HCT116 (cell line): Measurements from ENCODE around the gene CD163. TPM values are rescaled to one million over a fixed set of nuclear protein-coding genes. Genes with fewer than 3 reads are reported as not detected.

Experiments
- ATAC-seq: fragments of 200-7000 bp; cut with Tn5 transposase; 2 replicates; pipeline ENCODE4 v1.9.1; 2020; ENCODE audit warnings: mild to moderate bottlenecking, moderate library complexity
- BruUV-seq: library from RNA; stranded (reverse); fragments of 400-500 nt; replicated peaks from 2 replicates; lab custom pipeline; 2021; lab: Mats Ljungman, UMichigan
- CTCF ChIA-PET: fragments of 300-600 bp; sonication (Branson Sonifier 250); formaldehyde crosslinking; loops from one replicate; lab custom pipeline; 2021; ENCODE audit warnings: antibody characterized with exemption; lab: Charles Lee
- POLR2A ChIA-PET: fragments of 300-600, 350-600 bp; sonication (Branson Sonifier 250); formaldehyde crosslinking; loops from one replicate; lab custom pipeline; 2021; ENCODE audit warnings: antibody characterized with exemption; lab: Charles Lee
- RAD21 ChIA-PET, 2 experiments: fragments of 300-600 bp; sonication (Branson Sonifier 250); formaldehyde crosslinking; loops; one replicate each; lab custom pipeline; 2023; ENCODE audit warnings: low total read pairs in 2 of 2; ENCODE audit not compliant: uncharacterized antibody in 2 of 2, unreplicated experiment in 2 of 2, low non-redundant PET in 1 of 2; lab: Charles Lee
- DNase-seq: peaks from one replicate; pipeline ENCODE4 v3.0.0-alpha.2; 2010; ENCODE audit warnings: low read depth, low spot score
- H2AFZ ChIP-seq: fragments of 200-600 bp; shearing (Covaris generic), sonication (generic); 2 replicates; pipeline ENCODE4 v1.6.1; 2017; ENCODE audit warnings: low read depth, mixed run types, mixed read lengths, antibody characterized with exemption, low read length; ENCODE audit not compliant: poor library complexity, severe bottlenecking
- H3K27ac ChIP-seq: 2 replicates; pipeline ENCODE4 v1.5.1; 2012; ENCODE audit warnings: low read depth, low read length
- H3K27me3 ChIP-seq: fragments of 200-600 bp; sonication (generic); 2 replicates; pipeline ENCODE4 v1.6.1; 2016; ENCODE audit warnings: mixed run types, low read length, mixed read lengths; ENCODE audit not compliant: insufficient read depth
- H3K36me3 ChIP-seq, 2 experiments: fragments of 200-500 bp in 1 of 2; fragments of 200-600 bp in 1 of 2; sonication (Bioruptor generic) in 1 of 2; sonication (generic) in 1 of 2; 2 replicates each; pipeline versions ENCODE4 v1.5.1 to v1.6.1; 2014 to 2016; ENCODE audit warnings: low read length in 2 of 2, inconsistent platforms in 1 of 2, mixed read lengths in 1 of 2, mixed run types in 1 of 2; ENCODE audit not compliant: insufficient read depth in 2 of 2, control insufficient read depth in 1 of 2
- H3K4me1 ChIP-seq, 2 experiments: fragments of 200-600 bp in 1 of 2; sonication (generic) in 1 of 2; 2 replicates each; pipeline versions ENCODE4 v1.5.1 to v1.6.1; 2012 to 2017; ENCODE audit warnings: low read length in 2 of 2, inconsistent platforms in 1 of 2, mild to moderate bottlenecking in 1 of 2, mixed read lengths in 1 of 2, mixed run types in 1 of 2, moderate library complexity in 1 of 2; ENCODE audit not compliant: insufficient read depth in 2 of 2, control insufficient read depth in 1 of 2
- H3K4me2 ChIP-seq: fragments of 200-600 bp; sonication (generic); 2 replicates; pipeline ENCODE4 v1.6.1; 2017; ENCODE audit warnings: mixed run types, low read length, mixed read lengths
- H3K4me3 ChIP-seq, 2 experiments: fragments of 200-600 bp in 1 of 2; sonication (generic) in 1 of 2; replicated peaks in 1 of 2; 2 replicates each; pipeline ENCODE4 v1.5.1; 2011 to 2016; ENCODE audit warnings: low read length in 2 of 2, control low read depth in 1 of 2, low read depth in 1 of 2, mild to moderate bottlenecking in 1 of 2, mixed read lengths in 1 of 2, mixed run types in 1 of 2
- H3K79me2 ChIP-seq: fragments of 200-600 bp; sonication (generic); 2 replicates; pipeline ENCODE4 v1.6.1; 2017; ENCODE audit warnings: mild to moderate bottlenecking, mixed run types, low read length, moderate library complexity, mixed read lengths; ENCODE audit not compliant: insufficient read depth
- H3K9ac ChIP-seq: fragments of 200-600 bp; sonication (generic); 2 replicates; pipeline ENCODE4 v1.6.1; 2016; ENCODE audit warnings: low read length, mixed read lengths
- H3K9me2 ChIP-seq: fragments of 200-600 bp; sonication (generic), shearing (Covaris generic); 2 replicates; pipeline ENCODE4 v1.6.1; 2017; ENCODE audit warnings: mixed run types, mild to moderate bottlenecking, moderate library complexity; ENCODE audit not compliant: insufficient read depth
- H3K9me3 ChIP-seq, 2 experiments: fragments of 200-500 bp in 1 of 2; fragments of 200-600 bp in 1 of 2; sonication (Bioruptor generic) in 1 of 2; sonication (generic) in 1 of 2; 2 replicates each; pipeline ENCODE4 v1.6.1; 2014 to 2017; ENCODE audit warnings: low read length in 2 of 2, mixed read lengths in 2 of 2, inconsistent platforms in 1 of 2, low read depth in 1 of 2, mild to moderate bottlenecking in 1 of 2, mixed run types in 1 of 2, moderate library complexity in 1 of 2; ENCODE audit not compliant: control insufficient read depth in 1 of 2, insufficient read depth in 1 of 2
- H4K20me1 ChIP-seq: fragments of 200-600 bp; sonication (generic), shearing (Covaris generic); 2 replicates; pipeline ENCODE4 v1.6.1; 2017; ENCODE audit warnings: mixed run types, mild to moderate bottlenecking, moderate library complexity; ENCODE audit not compliant: insufficient read depth
- CBX3 ChIP-seq: IDR thresholded peaks from 2 replicates; pipeline ENCODE4 v1.6.1; 2012; ENCODE audit warnings: low read depth
- CTCF ChIP-seq, 3 experiments: fragments of 200-600 bp in 1 of 3; sonication (generic) in 1 of 3; IDR thresholded peaks in 2 of 3; conservative IDR thresholded peaks in 1 of 3; 2 replicates each; pipeline ENCODE4 v1.5.1; 2012 to 2017; ENCODE audit warnings: low read depth in 2 of 3, low read length in 2 of 3, antibody characterized with exemption in 1 of 3, borderline replicate concordance in 1 of 3, control low read depth in 1 of 3, mild to moderate bottlenecking in 1 of 3, mixed read lengths in 1 of 3, mixed run types in 1 of 3, moderate library complexity in 1 of 3; ENCODE audit not compliant: insufficient read depth in 1 of 3
- RAD21 ChIP-seq: IDR thresholded peaks from 2 replicates; pipeline ENCODE4 v1.6.1; 2012; ENCODE audit warnings: low read depth, mild to moderate bottlenecking
- REST ChIP-seq: IDR thresholded peaks from 2 replicates; pipeline ENCODE4 v1.6.1; 2012; ENCODE audit warnings: low read depth
- SIN3A ChIP-seq: IDR thresholded peaks from 2 replicates; pipeline ENCODE4 v1.6.1; 2012; ENCODE audit warnings: low read depth
- intact Hi-C: fragments of 100-400 bp; cut with micrococcal nuclease; formaldehyde crosslinking; loops from 2 replicates; pipeline ENCODE4 v1.10.0; 2022
- total RNA-seq: library from RNA; stranded (reverse); gene quantifications from one replicate; pipeline ENCODE4 v1.2.1, GENCODE V29; 2021; ENCODE audit not compliant: unreplicated experiment

The CD163 gene
- total RNA-seq, 1 experiment from 2014 or later, result 1.4 TPM

- Histone ChIP-seq H3K4me3 (no peak overlapping the region), H2AFZ (no peak overlapping the region), H3K9me3 (no peaks in the 10 kb centered on the region), H3K36me3 (no peaks in the 10 kb centered on the region), H3K4me2 (no peak overlapping the region), H3K4me1 (no peaks in the 10 kb centered on the region), H4K20me1 (no peaks in the 10 kb centered on the region), H3K27ac (no peak overlapping the region), H3K9ac (no peak overlapping the region), H3K79me2 (no peaks in the 10 kb centered on the region), H3K27me3 (no peaks in the 10 kb centered on the region), H3K9me2 (no peaks in the 10 kb centered on the region)
- no TSS peak for BruUV-seq
- ChIA-PET CTCF (no interaction called here), POLR2A (no interaction called here), RAD21 (no interaction called here)
- no peak for TF ChIP-seq SIN3A
- no peak for TF ChIP-seq CBX3
- ATAC-seq (no peak), DNase-seq (no peak)
- intact Hi-C loops, result no loop called here
Measured at GRCh38 chr12:7472060-7472459, 31.5 kb downstream of the CD163 start.

DNA sequence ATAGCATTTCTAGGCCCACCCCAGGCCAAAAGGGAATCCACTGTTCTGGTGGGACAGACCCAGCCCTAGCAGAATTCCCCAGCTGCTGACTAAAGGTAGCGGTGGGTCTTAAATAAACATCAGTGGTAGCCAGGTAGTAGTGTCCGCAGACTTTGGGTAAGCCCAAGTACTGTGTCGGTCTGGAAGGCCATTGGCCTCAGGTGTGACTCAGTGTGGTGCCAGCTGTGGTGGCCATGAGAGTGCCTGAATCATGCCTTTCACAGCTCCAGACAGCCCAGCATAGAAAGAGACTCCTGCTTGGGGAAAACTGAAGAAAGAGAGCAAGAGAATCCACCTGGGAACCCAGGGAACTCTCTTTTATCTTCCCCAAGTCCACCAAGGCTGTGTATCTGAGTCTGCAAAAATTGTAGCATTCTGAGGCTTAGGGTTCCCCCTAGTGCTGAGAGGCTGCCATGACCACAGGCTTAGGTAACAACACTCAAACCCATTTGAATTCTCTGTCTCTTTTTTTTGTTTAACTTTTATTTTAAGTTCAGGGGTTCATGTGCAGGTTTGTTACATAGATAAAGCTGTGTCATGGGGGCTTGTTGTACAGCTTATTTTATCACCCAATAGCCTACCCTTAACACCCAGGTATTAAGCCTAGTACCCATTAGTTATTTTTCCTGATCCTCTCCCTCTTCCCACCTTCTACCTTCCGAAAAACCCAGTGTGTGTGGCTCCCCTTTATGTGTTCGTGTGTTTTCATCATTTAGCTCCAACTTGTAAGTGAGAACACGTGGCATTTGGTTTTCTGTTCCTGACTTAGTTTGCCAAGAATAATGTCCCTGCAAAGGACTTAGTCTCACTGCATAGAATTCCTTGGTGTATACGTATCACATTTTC, 43.0 kb downstream of the CD163 start:
- H3K4me1 ChIP-seq, result no peaks in the 10 kb centered on the region
- no peaks in the 10 kb centered on the region for H3K79me2 ChIP-seq
- intact Hi-C loops, result loop anchor here (1.0 to 5.0 kb wide), 5 partner anchors 86 to 318 kb away; no protein-coding TSS in a partner anchor
- peak; percentile 91 for TF ChIP-seq RAD21
- TF ChIP-seq CTCF (IDR thresholded peaks at IDR 0.05 in 2 of 3, conservative IDR thresholded peaks at IDR 0.05 in 1 of 3; ENCODE audit: borderline replicate concordance in 1 of 3, insufficient read depth in 1 of 3, low read depth in 2 of 3, low read length in 2 of 3), result peak; percentile 79 to 92 (median 89); a peak in 5 of 6 replicates
- TF ChIP-seq REST, result no peak
- no peak overlapping the region for H3K4me3 ChIP-seq
- H3K9ac ChIP-seq, result no peak overlapping the region
- ATAC-seq (peak; percentile 95), DNase-seq (peak; percentile 34)
- H3K36me3 ChIP-seq, result no peaks in the 10 kb centered on the region
- no peak overlapping the region for H3K4me2 ChIP-seq
- H2AFZ ChIP-seq, result no peak overlapping the region
- H4K20me1 ChIP-seq, result no peaks in the 10 kb centered on the region
- no TSS peak for BruUV-seq
- POLR2A ChIA-PET, result no interaction called here
- H3K9me2 ChIP-seq, result no peaks in the 10 kb centered on the region
- H3K27me3 ChIP-seq, result no peaks in the 10 kb centered on the region
- CTCF ChIA-PET, result interaction anchor here (0.7 kb wide), 1 partner anchor 240 kb away, joined by 3 read pairs; no protein-coding TSS in a partner anchor
- H3K27ac ChIP-seq, result no peak overlapping the region
- RAD21 ChIA-PET, result no interaction called here
- no peaks in the 10 kb centered on the region for H3K9me3 ChIP-seq
